ENCODE measurements around the gene RETN. TPM values are rescaled to one million over a fixed set of nuclear protein-coding genes. Genes with fewer than 3 reads are reported as not detected.

The RETN gene
- total RNA-seq, 1 experiment from 2014 or later: not detected

DNA sequence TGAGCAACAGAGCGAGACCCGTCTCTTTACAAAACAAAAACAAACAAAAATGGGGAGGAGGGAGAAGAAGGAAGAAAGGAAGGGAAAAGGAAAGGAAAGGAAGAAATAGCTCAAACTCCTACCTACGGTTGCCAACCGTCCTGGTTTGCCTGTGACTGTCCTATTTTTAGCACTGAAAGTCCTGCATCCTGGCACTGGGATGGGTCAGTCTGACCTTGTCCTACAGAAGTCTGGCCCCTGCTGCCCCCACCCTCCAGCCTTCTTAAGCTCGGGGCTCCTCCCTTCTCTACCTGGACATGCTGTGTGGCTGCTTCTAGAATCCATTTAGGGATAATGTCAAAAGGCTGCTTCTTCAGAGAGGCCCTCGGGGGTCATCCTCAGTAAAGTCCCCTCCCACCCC, 33.2 kb upstream of the RETN start:
- ChIA-PET RAD21 (ENCODE audit: low non-redundant PET in 1 of 2, low total read pairs in 2 of 2, uncharacterized antibody in 2 of 2, unreplicated experiment in 2 of 2) (no interaction called here), POLR2A (no interaction called here), CTCF (interaction anchor here (1.3 kb wide), 1 partner anchor 67 kb away, joined by 7 read pairs; no protein-coding TSS in a partner anchor)
- intact Hi-C loops (cut with micrococcal nuclease): no loop called here
- BruUV-seq (replicated peaks): no TSS peak
- no peak overlapping the region for H3K4me3 ChIP-seq (replicated peaks in 1 of 2; ENCODE audit: low read depth in 1 of 2, low read length in 2 of 2)
- H4K20me1 ChIP-seq (ENCODE audit: insufficient read depth): no peaks in the 10 kb centered on the region
- peaks cover 32% of the 10 kb centered on the region for H3K79me2 ChIP-seq (ENCODE audit: insufficient read depth, low read length)
- H3K4me2 ChIP-seq (ENCODE audit: low read length): no peak overlapping the region
- no peak overlapping the region for H3K27ac ChIP-seq (ENCODE audit: low read depth, low read length)
- H3K9me3 ChIP-seq (ENCODE audit: control insufficient read depth in 1 of 2, insufficient read depth in 1 of 2, low read depth in 1 of 2, low read length in 2 of 2): peaks cover 0 to 4% of the 10 kb centered on the region in 2 experiments; a peak in 1 of 4 replicates
- H3K27me3 ChIP-seq (ENCODE audit: insufficient read depth, low read length): no peaks in the 10 kb centered on the region
- H3K36me3 ChIP-seq (ENCODE audit: control insufficient read depth in 1 of 2, insufficient read depth in 2 of 2, low read length in 2 of 2): no peaks in the 10 kb centered on the region
- H3K9ac ChIP-seq (ENCODE audit: low read length): no peak overlapping the region
- no peaks in the 10 kb centered on the region for H3K9me2 ChIP-seq (ENCODE audit: insufficient read depth)
- DNase-seq (ENCODE audit: low read depth, low spot score): no peak
- peaks cover 9 to 18% of the 10 kb centered on the region in 2 experiments; a peak in 3 of 4 replicates for H3K4me1 ChIP-seq (ENCODE audit: control insufficient read depth in 1 of 2, insufficient read depth in 2 of 2, low read length in 2 of 2)
- TF ChIP-seq SRF (IDR thresholded peaks at IDR 0.05; ENCODE audit: low read depth) (no peak), REST (IDR thresholded peaks at IDR 0.05; ENCODE audit: low read depth) (no peak), EZH2 (IDR thresholded peaks at IDR 0.05) (no peak), ELF1 (IDR thresholded peaks at IDR 0.05; ENCODE audit: borderline replicate concordance, low read depth) (no peak), CEBPB (IDR thresholded peaks at IDR 0.05; ENCODE audit: low read depth) (no peak), JUND (IDR thresholded peaks at IDR 0.05) (no peak)
- ATAC-seq: no peak
- H2AFZ ChIP-seq (ENCODE audit: low read depth, low read length, poor library complexity, severe bottlenecking): no peak overlapping the region

DNA sequence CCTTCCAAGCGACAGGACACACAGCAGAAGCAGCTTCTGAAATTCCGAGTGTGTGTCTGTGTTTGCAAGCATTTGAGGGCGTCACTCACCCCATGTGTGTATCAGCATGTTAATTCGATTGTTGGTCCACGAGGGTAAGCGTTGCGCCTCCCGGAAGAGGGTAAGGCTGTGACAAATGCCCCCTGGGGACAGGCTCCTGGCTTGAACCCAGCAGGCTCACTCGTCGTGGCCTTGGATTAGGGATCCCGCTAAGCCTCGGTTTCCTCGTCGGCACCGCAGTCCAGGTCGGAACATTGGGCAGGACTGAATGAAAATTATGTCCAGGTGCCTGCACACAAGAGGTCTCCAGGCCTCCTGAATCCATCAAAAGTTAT, 32.5 kb upstream of the RETN start:
- H3K79me2 ChIP-seq (ENCODE audit: insufficient read depth, low read length): peaks cover 26% of the 10 kb centered on the region
- RAD21 ChIA-PET (ENCODE audit: low non-redundant PET in 1 of 2, low total read pairs in 2 of 2, uncharacterized antibody in 2 of 2, unreplicated experiment in 2 of 2): no interaction called here
- peaks cover 8 to 14% of the 10 kb centered on the region in 2 experiments; a peak in 3 of 4 replicates for H3K4me1 ChIP-seq (ENCODE audit: control insufficient read depth in 1 of 2, insufficient read depth in 2 of 2, low read length in 2 of 2)
- no peak for DNase-seq (ENCODE audit: low read depth, low spot score)
- BruUV-seq (replicated peaks): no TSS peak
- H3K36me3 ChIP-seq (ENCODE audit: control insufficient read depth in 1 of 2, insufficient read depth in 2 of 2, low read length in 2 of 2): no peaks in the 10 kb centered on the region
- intact Hi-C loops (cut with micrococcal nuclease): no loop called here
- H3K4me3 ChIP-seq (replicated peaks in 1 of 2; ENCODE audit: low read depth in 1 of 2, low read length in 2 of 2): no peak overlapping the region
- no peak overlapping the region for H3K9ac ChIP-seq (ENCODE audit: low read length)
- no peaks in the 10 kb centered on the region for H3K27me3 ChIP-seq (ENCODE audit: insufficient read depth, low read length)
- H3K9me2 ChIP-seq (ENCODE audit: insufficient read depth): no peaks in the 10 kb centered on the region
- H4K20me1 ChIP-seq (ENCODE audit: insufficient read depth): no peaks in the 10 kb centered on the region
- H3K4me2 ChIP-seq (ENCODE audit: low read length): peak overlapping the region; percentile 93; the same call in 1 of the 2 replicates
- no peak overlapping the region for H2AFZ ChIP-seq (ENCODE audit: low read depth, low read length, poor library complexity, severe bottlenecking)
- ATAC-seq: no peak
- peaks cover 0 to 4% of the 10 kb centered on the region in 2 experiments; a peak in 1 of 4 replicates for H3K9me3 ChIP-seq (ENCODE audit: control insufficient read depth in 1 of 2, insufficient read depth in 1 of 2, low read depth in 1 of 2, low read length in 2 of 2)
- peak overlapping the region; percentile 84; the same call in 1 of the 2 replicates for H3K27ac ChIP-seq (ENCODE audit: low read depth, low read length)
- POLR2A ChIA-PET: no interaction called here
- CTCF ChIA-PET: interaction anchor here (1.3 kb wide), 1 partner anchor 68 kb away, joined by 7 read pairs; no protein-coding TSS in a partner anchor
- TF ChIP-seq FOSL1 (IDR thresholded peaks at IDR 0.05; ENCODE audit: low read depth) (no peak), CBX3 (IDR thresholded peaks at IDR 0.05; ENCODE audit: low read depth) (no peak), ELF1 (IDR thresholded peaks at IDR 0.05; ENCODE audit: borderline replicate concordance, low read depth) (no peak), ZNF274 (IDR thresholded peaks at IDR 0.05; ENCODE audit: low read depth, low read length) (no peak), MAX (IDR thresholded peaks at IDR 0.05) (no peak), YY1 (IDR thresholded peaks at IDR 0.05; ENCODE audit: extremely low read depth, insufficient replicate concordance, low read depth, low read length) (no peak), EGR1 (IDR thresholded peaks at IDR 0.05; ENCODE audit: low read depth) (no peak), POLR2A (IDR thresholded peaks at IDR 0.05; ENCODE audit: borderline replicate concordance, extremely low read depth, insufficient read depth, insufficient read length) (no peak), REST (IDR thresholded peaks at IDR 0.05; ENCODE audit: low read depth) (no peak)
